Occipital lobe (tissue), 2 donors: ENCODE results near the gene PIP4K2A. TPM values are rescaled to one million over a fixed set of nuclear protein-coding genes. Genes with fewer than 3 reads are reported as not detected.

Experiments used
- DNase-seq: peaks from one replicate; lab custom pipeline; 2025; lab: John Stamatoyannopoulos, UW
- total RNA-seq: library from RNA; depleted of rRNA; stranded (reverse); fragments of >200 nt; gene quantifications from one replicate; pipeline ENCODE4 v1.2.3, GENCODE V29; 2014

The PIP4K2A gene
- total RNA-seq, 1 donor from 2014 or later: 41.0 TPM

DNA sequence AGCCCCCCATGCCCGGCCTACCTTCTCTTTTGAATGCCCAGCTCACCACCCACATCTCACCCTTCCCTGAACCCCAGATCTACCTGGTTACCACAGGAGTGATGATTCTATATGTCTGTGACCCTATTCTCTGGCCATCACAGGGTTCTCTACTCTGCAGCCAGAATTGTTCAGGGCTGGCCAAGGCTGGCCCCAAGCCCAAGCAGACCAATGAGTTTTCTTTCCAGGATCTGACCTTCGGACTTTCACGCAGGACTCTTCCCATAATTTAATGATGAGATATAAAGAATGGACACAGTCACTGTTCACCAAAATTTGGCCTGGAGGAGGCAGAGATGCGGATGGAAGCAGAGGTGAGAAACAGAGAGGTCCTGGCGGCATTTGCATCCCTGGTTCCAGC is 72.6 kb downstream of the PIP4K2A start:
- no peak for DNase-seq

GRCh38 chr10:22640359-22640758 is 74.0 kb downstream of the PIP4K2A start:
- DNase-seq: no peak

DNA sequence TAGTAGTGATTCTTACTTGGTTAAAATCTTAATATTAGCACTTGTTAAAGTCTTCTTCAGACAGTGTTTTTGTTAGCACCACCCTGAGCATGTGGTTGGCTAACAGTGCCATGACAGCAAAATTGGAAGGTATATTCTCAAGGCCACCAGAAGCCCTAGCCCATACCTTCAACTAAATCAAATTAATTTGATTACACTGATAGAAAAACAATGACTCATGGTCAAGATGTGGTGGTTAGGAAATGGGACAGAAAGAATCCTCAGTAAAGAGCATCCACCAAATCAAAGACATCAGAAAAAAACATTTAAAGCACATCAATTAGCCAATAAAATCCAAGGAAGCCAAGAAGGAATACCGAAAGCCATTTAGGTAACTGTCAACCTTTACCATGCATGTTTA is 75.5 kb downstream of the PIP4K2A start:
- no peak for DNase-seq

GRCh38 chr10:22637491-22637890 is 76.9 kb downstream of the PIP4K2A start:
- DNase-seq: no peak

- no peak for DNase-seq
Measured at GRCh38 chr10:22635650-22636049, 78.7 kb downstream of the PIP4K2A start.

- DNase-seq: no peak
Measured at GRCh38 chr10:22634606-22635459, 79.5 kb downstream of the PIP4K2A start.

DNA sequence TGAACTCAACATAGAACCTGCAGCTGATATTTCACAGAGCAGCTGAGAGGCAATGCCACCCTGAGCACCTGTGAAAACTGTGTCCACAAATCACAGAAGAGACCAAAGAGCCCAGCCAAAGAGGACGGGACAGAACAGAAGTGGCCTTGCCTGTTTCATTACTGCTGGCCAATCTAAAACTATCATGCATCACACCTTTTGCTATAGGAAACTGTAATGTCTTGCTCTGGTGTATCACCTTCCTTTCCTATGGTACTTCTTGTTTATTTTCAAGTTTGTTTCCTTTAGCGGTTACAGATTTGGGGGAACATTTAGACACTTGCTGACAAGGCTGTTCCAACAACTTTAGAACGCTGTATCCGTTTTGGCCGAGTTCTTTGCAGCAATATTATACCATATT is 80.3 kb downstream of the PIP4K2A start:
- DNase-seq: no peak

GRCh38 chr10:22633528-22633927 is 80.8 kb downstream of the PIP4K2A start:
- no peak for DNase-seq

DNA sequence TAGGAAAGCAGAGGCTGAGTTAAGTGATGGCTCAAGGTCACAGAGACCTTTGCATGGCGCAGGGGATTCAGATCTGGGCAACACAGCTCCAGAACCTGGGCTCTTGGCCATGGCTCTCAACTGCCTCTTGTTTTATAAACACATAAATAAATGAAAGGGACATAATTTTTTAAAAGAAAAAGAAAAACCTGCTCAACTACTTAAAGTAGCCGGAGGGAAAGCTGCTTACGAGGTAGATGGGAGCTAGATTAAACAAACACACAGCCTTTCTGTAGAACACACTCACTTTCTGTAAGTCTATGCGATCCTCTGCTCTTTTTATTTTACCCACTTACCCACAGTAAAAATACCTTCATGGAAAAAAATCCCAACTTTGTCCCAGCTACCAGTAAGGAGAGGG is 81.3 kb downstream of the PIP4K2A start:
- DNase-seq: no peak

- no peak for DNase-seq
Measured at GRCh38 chr10:22631646-22632278, 82.6 kb downstream of the PIP4K2A start.

DNA sequence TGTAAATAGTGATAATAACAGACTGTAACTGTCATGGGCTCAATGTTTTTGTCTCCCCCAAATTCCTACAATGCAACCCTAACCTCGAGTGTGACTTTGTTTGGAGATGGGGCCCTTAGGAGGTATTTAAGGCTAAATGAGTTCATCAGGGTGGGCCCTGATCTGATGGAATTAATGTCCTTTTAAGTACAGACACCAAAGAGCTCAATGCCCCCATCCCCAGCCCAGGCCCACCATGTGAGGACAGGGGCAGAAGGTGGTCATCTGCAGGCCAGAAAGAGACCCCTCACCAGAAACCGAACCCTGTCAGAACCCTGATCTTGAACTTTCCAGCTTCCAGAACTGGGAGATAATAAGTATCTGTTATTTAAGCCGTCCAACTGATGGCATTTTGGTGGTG is 83.2 kb downstream of the PIP4K2A start:
- no peak for DNase-seq

DNA sequence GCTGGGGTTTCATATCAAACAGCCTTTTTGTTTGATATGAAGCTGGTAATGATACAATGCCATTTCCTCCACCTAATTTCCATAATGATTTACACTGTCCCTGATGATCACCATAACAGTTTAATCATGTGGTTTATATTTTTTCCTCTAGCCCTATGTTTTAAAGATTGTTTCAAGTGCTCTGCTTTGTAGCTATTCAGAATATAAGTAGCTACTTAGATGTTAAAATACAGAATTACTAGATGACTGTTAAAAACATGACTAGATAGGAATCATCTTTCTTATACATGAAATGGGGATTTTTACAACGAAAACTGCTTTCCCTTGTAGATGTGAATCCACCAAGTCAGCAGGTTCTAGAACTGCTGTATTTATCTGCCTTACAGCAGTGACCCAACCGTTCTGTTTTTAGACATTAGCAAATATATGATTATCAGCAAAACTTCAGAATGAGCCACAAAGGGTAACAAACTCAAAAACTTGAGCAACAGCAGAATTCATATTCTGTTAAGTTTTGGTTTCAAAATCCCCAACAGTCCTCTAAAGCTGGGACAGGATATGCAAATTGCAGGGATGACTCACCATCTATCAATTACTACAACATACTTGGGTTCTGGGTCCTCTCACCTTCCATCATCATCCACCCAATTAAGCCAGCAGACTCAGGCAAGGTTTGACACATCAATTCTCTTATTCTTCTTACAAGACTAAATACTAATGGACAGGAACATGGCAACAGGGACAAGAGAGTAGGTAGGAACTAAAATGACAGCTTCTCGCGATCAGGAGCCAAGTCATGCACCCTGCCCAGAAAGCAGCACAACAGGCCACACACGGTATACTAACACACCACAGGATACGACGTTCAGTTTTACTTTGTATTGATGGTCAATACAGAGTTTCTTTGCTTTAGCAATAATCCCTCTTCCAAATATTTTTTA is 83.9 kb downstream of the PIP4K2A start:
- no peak for DNase-seq

DNA sequence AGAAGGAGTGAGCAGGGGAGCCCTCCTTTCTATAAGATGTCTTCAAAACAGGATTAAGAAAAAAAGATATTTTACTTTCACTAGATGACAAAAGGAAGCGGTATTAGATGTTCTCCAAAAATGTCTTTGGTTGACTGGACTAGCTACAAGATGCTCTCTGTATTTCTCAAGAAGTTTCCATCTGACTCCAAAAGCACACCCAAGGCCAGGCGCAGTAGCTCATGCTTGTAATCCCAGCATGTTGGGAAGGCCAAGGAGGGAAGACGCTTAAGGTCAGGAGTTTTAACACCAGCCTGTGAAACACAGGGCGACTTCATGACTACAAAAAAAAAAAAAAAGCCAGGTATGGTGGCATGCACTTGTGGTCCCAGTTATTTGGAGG is 84.5 kb downstream of the PIP4K2A start:
- no peak for DNase-seq

GRCh38 chr10:22629126-22629525 is 85.3 kb downstream of the PIP4K2A start:
- no peak for DNase-seq

GRCh38 chr10:22628309-22628708 is 86.1 kb downstream of the PIP4K2A start:
- no peak for DNase-seq

- DNase-seq: no peak
Measured at GRCh38 chr10:22626784-22627183, 87.6 kb downstream of the PIP4K2A start.

GRCh38 chr10:22625516-22626290 is 88.7 kb downstream of the PIP4K2A start:
- no peak for DNase-seq

DNA sequence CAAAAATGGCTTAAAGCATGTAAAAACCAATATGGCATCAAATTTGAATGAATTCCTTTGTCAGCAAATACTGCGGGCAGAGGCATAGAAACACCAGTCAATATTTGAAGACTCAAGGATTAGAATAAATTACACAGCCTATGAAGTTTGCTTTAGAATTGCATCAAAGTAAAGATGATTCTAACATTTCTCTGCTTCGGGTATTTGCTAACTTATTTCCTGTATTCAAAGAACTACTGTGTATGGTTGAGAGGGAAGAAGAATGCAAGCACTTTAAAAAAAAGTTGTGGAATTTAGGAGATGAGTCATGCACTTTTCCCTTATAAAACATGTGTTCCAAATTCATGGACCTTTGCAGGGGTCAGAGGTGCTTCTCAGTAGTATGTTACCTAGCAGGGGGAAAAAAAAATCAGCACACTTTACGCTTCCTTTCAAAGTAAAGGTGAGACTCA is 90.1 kb downstream of the PIP4K2A start:
- DNase-seq: no peak

GRCh38 chr10:22623633-22624253 is 90.6 kb downstream of the PIP4K2A start:
- no peak for DNase-seq

- no peak for DNase-seq
Measured at GRCh38 chr10:22622242-22622806, 92.1 kb downstream of the PIP4K2A start.
